NCI-H1092 treated with DMSO at 0.1 percent for 48 hours (cell line): Measurements from ENCODE around the gene AGRN.
"Not testable (repeated sequence)": the region's sequence is repeated elsewhere in the genome, so short reads cannot be mapped to it uniquely, and the experiment has no call there.

Experiments
- DNase-seq: peaks from one replicate; lab custom pipeline; 2025; lab: John Stamatoyannopoulos, UW

The AGRN gene

GRCh38 chr1:981955-982558 is 37.9 kb upstream of the AGRN start, which contains the start of gene PERM1:
Gene PERM1, minus strand, starts transcription at chr1:982093. Its CDS starts 1,064 bp downstream, at chr1:981029.
- no peak for DNase-seq

- DNase-seq, result no peak
These were observed 37.0 kb upstream of the AGRN start for GRCh38 chr1:982765-983436.

GRCh38 chr1:983798-984475 is 36.0 kb upstream of the AGRN start:
- DNase-seq, result peak; percentile 3

DNA sequence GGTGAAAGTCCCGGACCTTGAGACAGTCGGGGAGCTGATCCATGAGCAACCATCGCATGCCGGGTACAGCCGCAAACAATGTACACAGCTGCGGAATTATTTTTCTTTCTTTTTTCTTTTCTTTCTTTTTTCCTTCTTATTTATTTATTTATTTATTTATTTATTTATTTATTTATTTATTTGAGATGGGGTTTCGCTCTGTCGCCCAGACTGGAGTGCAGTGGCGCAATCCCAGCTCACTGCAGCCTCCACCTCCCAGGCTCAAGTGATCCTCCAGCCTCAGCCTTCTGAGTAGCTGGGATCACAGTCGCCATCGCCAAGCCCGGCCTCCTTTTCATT is 35.5 kb upstream of the AGRN start:
- no peak for DNase-seq

DNA sequence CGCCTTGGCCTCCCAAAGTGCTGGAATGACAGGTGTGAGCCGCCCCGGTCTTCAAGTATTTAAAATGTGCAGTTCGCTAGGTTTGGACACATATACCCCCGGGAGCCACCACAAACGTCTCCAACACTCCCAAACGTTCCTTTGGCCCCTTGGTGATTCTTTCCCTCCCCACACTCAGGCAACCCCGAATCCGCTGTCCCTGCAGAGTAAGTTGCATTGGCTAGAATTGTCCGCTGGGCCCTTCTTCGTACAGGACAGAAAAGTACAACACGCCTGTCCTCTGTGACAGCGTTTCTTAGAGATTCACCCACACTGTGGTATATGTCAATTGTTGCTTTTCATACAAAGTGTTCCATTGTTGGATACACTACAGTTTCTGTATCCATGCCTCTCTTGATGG is 34.8 kb upstream of the AGRN start:
- DNase-seq, result no peak

DNA sequence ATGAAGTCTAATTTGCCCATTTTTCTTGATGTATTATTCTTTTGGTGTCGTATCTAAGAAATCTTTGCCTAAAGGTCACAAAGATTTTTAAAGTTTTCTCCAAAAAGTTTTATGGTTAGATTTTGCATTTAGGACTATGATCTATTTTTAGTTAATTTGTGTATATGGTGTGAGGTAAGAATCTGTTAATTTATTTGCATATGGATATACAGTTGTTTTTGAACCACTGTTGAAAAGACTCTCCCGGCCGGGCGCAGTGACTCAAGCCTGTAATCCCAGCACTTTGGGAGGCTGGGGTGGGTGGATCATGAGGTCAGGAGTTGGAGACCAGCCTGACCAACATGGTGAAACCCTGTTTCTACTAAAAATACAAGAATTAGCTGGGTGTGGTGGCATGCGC is 31.9 kb upstream of the AGRN start:
- DNase-seq, result not testable (repeated sequence)

GRCh38 chr1:991275-991674 is 28.6 kb upstream of the AGRN start:
- DNase-seq, result not testable (repeated sequence)

DNA sequence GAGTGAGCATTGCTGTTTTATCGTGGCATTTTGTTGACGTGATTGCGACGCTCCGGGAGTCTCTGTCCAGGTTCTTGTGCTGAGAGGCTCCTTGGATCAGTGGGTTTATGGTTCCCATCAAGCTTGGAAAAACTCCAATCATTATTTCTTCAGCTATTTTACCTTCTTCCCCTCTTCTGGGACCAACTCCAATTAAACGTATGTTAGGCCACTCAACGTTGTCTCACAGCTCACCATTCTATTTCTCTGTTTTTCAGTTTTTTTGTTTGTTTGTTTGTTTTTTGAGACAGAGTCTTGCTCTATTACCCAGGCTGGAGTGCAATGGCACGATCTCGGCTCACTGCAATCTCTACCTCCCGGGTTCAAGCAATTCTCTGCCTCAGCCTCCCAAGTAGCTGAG is 28.0 kb upstream of the AGRN start:
- no peak for DNase-seq

GRCh38 chr1:992362-992761 is 27.6 kb upstream of the AGRN start:
- no peak for DNase-seq

- DNase-seq, result no peak
These were observed 26.4 kb upstream of the AGRN start for GRCh38 chr1:993379-993995.

DNA sequence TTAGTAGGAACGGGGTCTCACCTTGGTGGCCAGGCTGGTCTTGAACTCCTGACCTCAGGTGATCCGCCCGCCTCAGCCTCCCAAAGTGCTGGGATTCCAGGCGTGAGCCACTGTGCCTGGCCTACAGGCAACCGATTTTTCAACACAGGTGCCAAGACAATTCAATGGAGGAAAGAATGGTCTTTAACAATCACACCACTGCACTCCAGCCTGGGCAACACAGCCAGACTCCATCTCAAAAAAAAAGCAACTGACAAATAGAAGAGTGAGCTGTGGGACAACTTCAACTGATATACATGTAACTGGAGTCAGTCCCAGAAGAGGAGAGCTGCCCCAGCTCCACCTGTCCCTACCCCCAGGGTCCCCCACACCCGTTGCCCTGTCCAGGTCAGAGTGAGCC is 25.4 kb upstream of the AGRN start:
- not testable (repeated sequence) for DNase-seq

GRCh38 chr1:995665-996633 is 24.0 kb upstream of the AGRN start:
- no peak for DNase-seq

DNA sequence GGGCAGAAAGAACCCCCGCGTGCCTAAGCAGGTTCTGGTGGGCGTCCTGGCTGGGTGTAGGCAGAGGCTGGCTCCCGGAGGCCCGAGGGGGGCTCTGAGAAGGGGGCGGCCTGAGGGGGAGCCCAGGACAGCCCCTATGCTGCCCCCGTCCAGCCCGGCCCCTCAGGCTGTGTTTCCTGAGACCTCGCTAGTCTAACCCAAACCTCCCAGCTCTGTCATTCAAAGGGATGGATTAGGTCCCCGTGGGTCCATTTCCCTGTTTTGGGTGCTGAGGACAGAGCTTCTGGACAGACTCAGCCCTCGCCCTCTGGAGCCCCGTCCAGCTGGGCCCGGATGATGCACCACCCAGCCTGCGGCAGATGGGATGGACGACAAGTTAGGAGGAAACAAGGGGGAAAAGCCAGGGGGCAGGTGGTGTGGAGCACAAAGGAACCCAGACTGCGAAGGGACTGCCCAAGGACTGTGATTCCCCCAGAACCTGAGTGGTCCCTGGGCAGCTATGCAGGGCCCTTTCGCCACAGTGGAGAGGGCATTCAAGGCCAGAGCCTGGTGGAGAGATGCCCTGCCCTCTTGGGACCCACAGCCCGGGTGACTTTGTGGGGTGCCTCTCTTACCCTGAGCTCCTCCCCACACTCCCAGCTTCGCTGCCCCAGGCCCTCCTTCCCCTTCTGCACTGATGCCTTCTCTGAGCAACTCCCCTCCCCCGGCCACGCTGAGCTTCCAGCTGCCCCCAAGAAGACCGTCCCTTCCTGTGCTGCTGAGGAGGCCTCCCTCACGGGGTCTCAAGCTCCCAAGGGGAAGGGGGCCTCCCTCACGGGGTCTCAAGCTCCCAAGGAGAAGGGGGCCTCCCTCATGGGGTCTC is 22.8 kb upstream of the AGRN start:
- no peak for DNase-seq

- no peak for DNase-seq
These were observed 22.3 kb upstream of the AGRN start for GRCh38 chr1:997713-997992.

DNA sequence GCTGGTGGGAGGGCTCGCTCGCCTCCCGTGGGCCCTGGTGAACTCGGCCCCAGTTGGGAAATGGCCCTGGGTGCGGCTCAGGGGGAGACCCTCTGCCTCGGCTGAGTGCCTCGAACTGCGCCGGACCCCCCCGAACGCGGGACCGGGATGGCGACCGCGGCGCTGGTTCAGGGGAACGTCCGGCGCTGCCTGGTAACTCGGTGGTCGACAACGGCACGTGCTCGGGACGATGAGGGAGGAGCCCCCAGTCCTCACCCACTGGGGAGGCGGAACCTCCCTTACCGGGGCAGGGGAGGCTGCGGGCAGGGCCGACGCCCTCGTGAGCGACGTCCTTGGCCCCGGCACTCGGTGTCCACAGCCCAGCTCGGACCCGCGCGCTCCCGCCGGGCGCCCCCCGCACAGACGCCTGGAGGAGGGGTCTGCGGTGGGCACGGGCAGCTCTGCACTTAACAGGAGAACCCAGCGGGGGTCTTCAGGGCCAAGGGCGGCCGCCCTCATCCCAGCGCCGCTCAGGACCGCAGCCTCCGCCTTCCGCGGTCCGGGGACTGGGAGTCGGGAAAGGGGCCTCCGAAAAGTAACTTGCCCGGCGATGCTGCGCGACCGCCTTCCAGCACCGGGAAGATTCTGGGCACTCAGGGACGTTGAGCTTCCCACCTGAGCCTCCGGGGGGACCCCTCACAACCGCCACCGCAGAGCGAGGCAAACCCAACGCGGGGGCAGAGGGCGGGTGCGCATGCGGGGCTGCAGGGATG is 21.8 kb upstream of the AGRN start:
- no peak for DNase-seq

- DNase-seq, result no peak
These were observed 21.2 kb upstream of the AGRN start for GRCh38 chr1:998745-998994.

GRCh38 chr1:998995-999724 is 20.8 kb upstream of the AGRN start:
- DNase-seq, result no peak

- DNase-seq, result no peak
These were observed 20.1 kb upstream of the AGRN start, which contains the start of gene HES4 for GRCh38 chr1:999725-1000356. Gene HES4, minus strand, starts transcription at chr1:1000097. Its CDS starts 124 bp downstream, at chr1:999973.

GRCh38 chr1:1000357-1001056 is 19.4 kb upstream of the AGRN start:
- DNase-seq, result no peak
